C1 segment of cervical spinal cord (tissue), 14 donors: ENCODE results near the gene TFCP2L1.
"Not testable (repeated sequence)": the region's sequence is repeated elsewhere in the genome, so short reads cannot be mapped to it uniquely, and the experiment has no call there.

Source experiments
- DNase-seq, 14 donors: peaks; one replicate each; lab custom pipeline; 2025; lab: John Stamatoyannopoulos, UW

TFCP2L1 gene

DNA sequence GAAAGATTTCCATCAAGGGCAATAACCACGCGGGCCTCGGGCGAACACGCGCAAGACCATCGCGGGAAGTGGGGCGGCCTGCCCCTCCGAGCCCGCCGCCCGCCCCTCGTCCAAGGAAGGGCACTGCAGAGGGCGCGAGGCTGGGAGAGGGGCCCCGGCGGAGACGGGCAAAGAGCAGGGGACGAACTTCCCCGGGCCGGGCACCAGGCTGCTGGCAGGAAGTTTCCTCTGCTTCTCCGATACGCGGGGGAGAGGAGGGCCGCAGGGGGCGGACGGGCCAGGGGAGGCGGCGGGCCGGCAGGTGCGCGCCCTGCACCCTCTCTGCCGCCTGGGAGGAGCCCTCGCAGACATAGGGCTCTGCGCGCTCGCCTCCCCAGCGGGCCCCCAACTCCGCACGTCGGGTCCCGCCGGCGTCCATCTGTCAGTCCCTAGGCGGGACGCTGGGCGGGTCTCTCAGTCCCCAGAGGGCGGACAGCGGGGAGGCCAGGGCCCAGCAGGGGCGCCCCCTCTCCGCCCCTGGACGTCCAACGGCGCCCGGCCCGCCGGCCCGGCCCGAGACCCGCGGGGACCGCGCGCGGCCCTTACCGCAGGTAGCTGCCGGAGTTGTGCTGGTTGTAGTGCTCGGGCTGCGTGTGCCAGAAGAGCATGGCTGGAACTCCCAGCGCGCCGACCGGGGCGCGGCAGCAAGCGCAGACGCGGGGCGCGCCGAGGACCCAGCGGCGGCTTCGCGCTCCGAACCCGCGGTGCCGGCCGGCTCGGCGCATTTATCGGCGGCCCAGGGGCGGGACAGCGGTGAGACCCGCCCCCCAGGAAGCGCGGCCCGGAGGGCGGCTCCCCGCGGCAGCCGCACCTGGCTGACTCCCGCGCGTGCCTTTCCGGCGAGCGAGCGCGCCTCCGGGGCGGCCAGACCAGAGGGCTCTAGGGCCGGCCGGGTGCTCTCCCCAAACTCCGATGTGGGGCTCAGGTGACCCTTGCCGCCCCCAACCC is at the start of gene TFCP2L1:
Gene TFCP2L1 (minus strand): TSS at position 740 of the 987 bp plus-strand sequence. CDS start 93 bp downstream, at position 647.
- DNase-seq: no peak

- no peak for DNase-seq
Measured at GRCh38 chr2:121333834-121334558, 49.0 kb upstream of the TFCP2L1 start.

DNA sequence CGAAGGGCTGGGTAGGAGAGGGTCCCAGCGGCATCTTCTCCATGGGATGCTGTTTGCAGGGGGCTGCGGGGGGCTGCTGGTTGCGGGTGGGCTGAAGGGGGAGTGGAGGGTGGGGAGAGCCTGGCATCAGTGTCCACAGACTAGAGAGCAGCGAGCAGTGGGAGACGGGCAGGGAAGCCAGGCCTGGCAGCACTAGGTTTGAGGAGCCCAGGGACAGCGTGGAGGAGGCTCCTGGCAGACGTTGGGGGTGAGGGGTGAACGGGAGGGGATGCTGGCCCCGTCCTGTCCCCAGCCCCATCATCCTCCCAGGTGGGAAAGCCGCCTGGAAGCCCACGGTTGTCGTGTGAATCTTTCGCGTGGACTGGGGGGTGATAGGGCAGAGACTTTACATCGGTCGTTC is 48.2 kb upstream of the TFCP2L1 start:
- no peak for DNase-seq

GRCh38 chr2:121331324-121331723 is 46.3 kb upstream of the TFCP2L1 start:
- DNase-seq: not testable (repeated sequence)

GRCh38 chr2:121330921-121331320 is 45.9 kb upstream of the TFCP2L1 start:
- DNase-seq: no peak

DNA sequence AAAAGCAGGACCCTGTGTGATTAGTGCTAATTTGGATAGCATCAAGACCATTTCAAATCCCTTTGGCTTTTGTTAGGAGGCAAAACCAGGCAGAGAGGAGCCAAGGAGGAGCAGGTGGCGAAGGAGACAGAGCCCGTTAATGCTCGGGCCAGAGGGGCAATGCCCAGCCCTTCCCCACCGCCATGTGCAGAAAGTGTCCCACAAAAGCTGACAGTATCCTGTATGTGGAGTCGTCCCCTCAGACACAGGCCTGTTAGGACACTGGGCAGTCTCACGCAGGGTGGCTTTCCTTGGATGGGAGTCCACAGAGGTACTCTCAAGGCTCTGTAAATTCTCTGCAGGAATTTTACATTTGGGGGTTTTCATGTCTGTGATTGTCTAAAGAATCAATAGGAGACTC is 44.8 kb upstream of the TFCP2L1 start:
- DNase-seq: no peak

- no peak for DNase-seq
Measured at GRCh38 chr2:121326628-121327027, 41.6 kb upstream of the TFCP2L1 start.

DNA sequence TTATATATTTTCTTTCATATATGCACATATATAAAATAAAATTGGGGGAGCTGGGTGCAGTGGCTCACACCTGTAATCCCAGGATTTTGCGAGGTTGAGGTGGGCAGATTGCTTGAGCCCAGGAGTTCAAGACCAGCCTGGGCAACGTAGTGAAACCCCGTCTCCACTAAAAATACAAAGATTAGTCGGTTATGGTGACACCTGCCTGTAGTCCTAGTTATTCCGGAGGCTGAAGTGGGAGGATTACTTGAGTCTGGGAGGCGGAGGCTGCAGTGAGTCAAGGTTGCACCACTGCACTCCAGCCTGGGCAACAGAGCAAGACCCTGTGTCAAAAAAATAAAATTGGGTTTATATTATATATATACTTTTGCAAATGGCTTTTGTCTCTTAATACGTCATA is 39.6 kb upstream of the TFCP2L1 start:
- DNase-seq: no peak

- DNase-seq: no peak
Measured at GRCh38 chr2:121321476-121321875, 36.5 kb upstream of the TFCP2L1 start.

DNA sequence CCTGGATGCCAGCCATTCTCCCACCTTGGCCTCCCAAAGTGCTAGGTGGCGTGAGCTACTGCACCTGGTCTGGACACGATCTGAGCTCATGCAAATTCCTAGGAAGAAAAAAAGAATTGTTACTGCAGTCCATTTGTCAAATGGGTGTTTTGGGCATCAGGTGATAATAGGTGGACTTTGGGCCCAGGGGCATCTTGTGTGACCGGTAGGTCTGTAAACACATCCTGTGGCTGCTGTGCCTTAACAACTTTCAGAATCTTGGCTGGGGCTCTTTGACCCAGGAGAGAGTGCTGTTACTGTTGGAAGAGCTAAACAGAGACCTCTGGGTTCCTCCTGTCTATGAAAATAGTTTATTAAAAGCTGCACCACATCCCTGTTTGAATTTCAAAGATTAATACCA is 34.9 kb upstream of the TFCP2L1 start:
- no peak for DNase-seq

DNA sequence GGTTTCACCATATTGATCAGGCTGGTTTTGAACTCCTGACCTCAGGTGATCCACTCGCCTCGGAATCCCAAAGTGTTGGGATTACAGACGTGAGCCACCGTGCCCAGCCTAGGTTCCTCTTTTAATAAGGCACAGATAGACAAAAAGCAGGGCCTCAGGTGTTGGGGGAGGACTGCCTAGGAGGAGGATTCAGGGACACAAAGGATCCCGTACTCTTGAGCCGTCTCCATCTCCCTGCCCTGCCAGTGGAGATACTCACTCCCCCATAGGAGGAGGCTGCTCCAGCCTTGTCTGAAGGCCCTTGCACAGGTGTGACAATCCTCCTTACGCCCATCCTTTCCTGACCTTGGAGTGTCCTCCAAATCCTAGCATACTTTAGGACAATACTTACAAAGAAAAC is 32.0 kb upstream of the TFCP2L1 start:
- DNase-seq: no peak

GRCh38 chr2:121313701-121314100 is 28.7 kb upstream of the TFCP2L1 start:
- not testable (repeated sequence) for DNase-seq

- DNase-seq: no peak
Measured at GRCh38 chr2:121309801-121310200, 24.8 kb upstream of the TFCP2L1 start.

DNA sequence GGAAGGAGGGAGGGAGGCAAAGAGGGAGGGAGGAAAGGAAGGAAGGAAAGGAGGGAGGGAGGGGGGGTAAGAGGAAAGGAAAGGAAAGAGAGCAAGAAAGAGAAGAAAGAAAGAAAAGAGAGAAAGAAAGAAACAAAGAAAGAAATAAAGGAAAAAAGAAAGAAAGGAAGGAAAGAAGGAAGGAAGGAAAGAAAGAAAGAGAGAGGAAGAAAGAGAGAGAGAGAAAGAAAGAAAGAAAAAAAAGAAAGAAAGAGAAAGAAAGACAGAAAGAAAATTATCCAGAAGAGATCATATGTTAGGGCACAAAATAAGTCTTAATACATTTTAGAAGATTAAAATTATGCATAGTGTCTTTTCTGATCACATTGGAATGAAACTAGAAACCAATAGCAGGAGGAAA is 24.3 kb upstream of the TFCP2L1 start:
- no peak for DNase-seq

DNA sequence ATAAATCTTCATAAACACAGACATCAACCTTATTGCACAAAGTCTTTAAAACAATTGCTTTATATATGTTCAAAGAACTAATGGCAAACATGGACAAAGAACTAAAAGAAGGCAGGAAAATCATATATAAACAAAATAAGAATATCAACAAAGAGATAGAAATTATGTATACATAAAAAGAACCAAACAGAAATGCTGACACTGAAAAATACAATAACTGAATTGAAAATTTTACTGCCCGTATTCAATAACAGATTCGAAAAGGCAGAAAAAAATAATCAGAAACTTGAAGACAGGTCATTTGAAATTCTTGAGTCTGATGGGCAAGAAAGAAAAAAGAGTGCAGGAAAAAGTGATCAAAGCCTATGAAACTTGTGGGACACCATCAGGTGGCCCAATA is 22.0 kb upstream of the TFCP2L1 start:
- no peak for DNase-seq

DNA sequence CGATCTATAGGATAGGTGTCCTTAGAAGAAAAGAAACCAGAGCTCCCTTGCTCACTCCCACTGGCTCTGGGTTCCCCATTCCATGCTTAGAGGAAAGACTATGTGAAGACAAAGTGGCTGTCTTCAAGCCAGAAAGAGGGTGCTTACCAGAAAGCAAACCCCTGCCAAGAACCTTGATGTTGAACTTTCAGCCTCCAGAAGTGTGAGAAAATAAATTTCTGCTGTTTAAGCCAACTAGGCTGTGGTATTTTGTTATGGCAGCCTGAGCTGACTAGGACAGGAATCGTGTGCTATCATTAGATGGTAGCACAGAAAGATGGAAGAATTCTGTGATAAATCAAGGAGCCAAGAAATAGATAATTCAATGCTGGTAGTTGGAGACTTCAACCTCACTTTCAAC is 19.9 kb upstream of the TFCP2L1 start:
- DNase-seq: no peak

- DNase-seq: no peak
Measured at GRCh38 chr2:121303531-121304263, 18.7 kb upstream of the TFCP2L1 start.

DNA sequence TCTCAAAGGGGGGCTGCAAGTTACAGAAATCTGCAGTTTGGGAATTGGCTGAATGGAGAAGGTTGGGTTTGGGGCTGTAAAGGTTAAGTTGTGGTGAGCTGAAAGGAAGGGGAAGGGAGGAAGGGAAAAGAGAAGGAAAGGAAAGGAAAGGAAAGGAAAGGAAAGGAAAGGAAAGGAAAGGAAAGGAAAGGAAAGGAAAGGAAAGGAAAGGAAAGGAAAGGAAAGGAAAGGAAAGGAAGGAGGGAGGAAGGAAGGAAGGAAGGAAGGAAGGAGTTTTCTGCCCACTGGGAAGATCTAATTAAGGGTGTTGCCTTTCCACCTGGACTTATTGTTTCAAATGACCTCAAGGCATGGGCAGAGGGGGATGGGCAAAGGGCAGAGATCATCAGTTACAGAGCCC is 16.2 kb upstream of the TFCP2L1 start:
- DNase-seq: not testable (repeated sequence)

DNA sequence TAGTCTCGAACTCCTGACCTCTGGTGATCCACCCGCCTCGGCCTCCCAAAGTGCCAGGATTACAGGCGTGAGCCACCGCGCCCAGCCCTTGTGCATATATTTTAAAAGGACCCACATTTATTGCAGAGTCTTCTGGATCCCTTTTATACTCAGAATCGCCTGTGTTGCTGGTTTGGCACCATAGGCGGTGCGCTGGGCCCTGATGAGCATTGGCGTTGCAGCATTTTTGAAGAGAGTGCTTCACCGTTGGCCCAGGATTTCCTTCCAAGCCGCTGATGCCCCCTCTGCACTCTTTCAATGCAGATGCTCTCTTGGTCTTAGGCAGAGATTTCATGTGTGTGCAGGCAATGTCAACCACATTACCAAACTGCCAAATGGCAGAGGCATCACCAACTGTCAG is 13.5 kb upstream of the TFCP2L1 start:
- no peak for DNase-seq

GRCh38 chr2:121297866-121298265 is 12.9 kb upstream of the TFCP2L1 start:
- not testable (repeated sequence) for DNase-seq

GRCh38 chr2:121297217-121297830 is 12.3 kb upstream of the TFCP2L1 start:
- DNase-seq: no peak
